ENCODE data around the gene EXOC3. TPM values are rescaled to one million over a fixed set of nuclear protein-coding genes. Genes with fewer than 3 reads are reported as not detected.

Gene EXOC3
- total RNA-seq, 1 experiment from 2014 or later = 24.4 TPM

DNA sequence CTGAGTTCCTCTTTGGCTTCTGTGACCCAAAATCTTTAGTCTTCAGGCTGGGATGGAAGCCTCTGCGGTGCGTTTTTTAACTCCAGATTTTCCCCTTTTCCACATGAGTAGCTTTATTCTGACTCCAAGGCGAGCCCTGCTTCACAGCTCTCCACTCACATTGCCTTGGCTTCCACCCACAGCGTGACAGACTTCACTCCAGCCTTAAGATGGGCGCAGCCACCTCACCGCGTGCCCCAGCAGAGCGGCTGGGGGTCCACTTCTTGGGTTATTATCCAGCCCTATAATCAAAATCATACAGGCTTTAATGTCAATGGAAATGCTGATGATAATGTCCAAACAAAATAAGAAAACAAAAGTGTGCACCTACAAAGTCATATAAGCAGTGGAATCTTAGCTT is 1.2 kb downstream of the EXOC3 start:
- peaks cover 35% of the 10 kb centered on the region for H3K79me2 ChIP-seq (ENCODE audit: low read length)
- H2AFZ ChIP-seq (ENCODE audit: low read length) = no peak overlapping the region
- peak overlapping the region; percentile 99; the same call in 1 of the 2 replicates for H3K4me3 ChIP-seq (ENCODE audit: low read length)
- H3K27me3 ChIP-seq (ENCODE audit: low read length) = no peaks in the 10 kb centered on the region
- no peaks in the 10 kb centered on the region for H3K9me3 ChIP-seq (ENCODE audit: low read length)
- peak overlapping the region; percentile 91 for H3K4me2 ChIP-seq (ENCODE audit: low read depth, low read length, poor library complexity, severe bottlenecking)
- H3K4me1 ChIP-seq (ENCODE audit: low read length) = peaks cover 39% of the 10 kb centered on the region
- H3K27ac ChIP-seq (ENCODE audit: low read length) = no peak overlapping the region
- no peaks in the 10 kb centered on the region for H3K9me2 ChIP-seq (replicated peaks; ENCODE audit: insufficient read depth, low read length)
- H4K20me1 ChIP-seq (ENCODE audit: insufficient read depth, low read depth, low read length) = peaks cover 9% of the 10 kb centered on the region; the same call in 1 of the 2 replicates
- peaks cover 23% of the 10 kb centered on the region for H3K36me3 ChIP-seq (ENCODE audit: insufficient read depth, low read length)
- peak overlapping the region; percentile 93 for H3K9ac ChIP-seq (ENCODE audit: low read length)
- DNase-seq = no peak

GRCh38 chr5:445591-445990 is 2.6 kb downstream of the EXOC3 start:
- no peak overlapping the region for H3K4me2 ChIP-seq (ENCODE audit: low read depth, low read length, poor library complexity, severe bottlenecking)
- peaks cover 9% of the 10 kb centered on the region; the same call in 1 of the 2 replicates for H4K20me1 ChIP-seq (ENCODE audit: insufficient read depth, low read depth, low read length)
- DNase-seq = no peak
- H3K36me3 ChIP-seq (ENCODE audit: insufficient read depth, low read length) = peaks cover 35% of the 10 kb centered on the region
- peaks cover 31% of the 10 kb centered on the region for H3K4me1 ChIP-seq (ENCODE audit: low read length)
- no peak overlapping the region for H2AFZ ChIP-seq (ENCODE audit: low read length)
- H3K27me3 ChIP-seq (ENCODE audit: low read length) = no peaks in the 10 kb centered on the region
- H3K4me3 ChIP-seq (ENCODE audit: low read length) = no peak overlapping the region
- H3K9ac ChIP-seq (ENCODE audit: low read length) = no peak overlapping the region
- no peaks in the 10 kb centered on the region for H3K9me2 ChIP-seq (replicated peaks; ENCODE audit: insufficient read depth, low read length)
- H3K9me3 ChIP-seq (ENCODE audit: low read length) = peaks cover 3% of the 10 kb centered on the region; the same call in 1 of the 2 replicates
- no peak overlapping the region for H3K27ac ChIP-seq (ENCODE audit: low read length)
- H3K79me2 ChIP-seq (ENCODE audit: low read length) = peaks cover 38% of the 10 kb centered on the region

GRCh38 chr5:446066-446882 is 3.3 kb downstream of the EXOC3 start:
- peaks cover 8% of the 10 kb centered on the region for H3K9me3 ChIP-seq (ENCODE audit: low read length)
- H2AFZ ChIP-seq (ENCODE audit: low read length) = no peak overlapping the region
- no peaks in the 10 kb centered on the region for H3K27me3 ChIP-seq (ENCODE audit: low read length)
- no peak for DNase-seq
- H3K79me2 ChIP-seq (ENCODE audit: low read length) = peaks cover 43% of the 10 kb centered on the region
- no peak overlapping the region for H3K4me3 ChIP-seq (ENCODE audit: low read length)
- no peak overlapping the region for H3K9ac ChIP-seq (ENCODE audit: low read length)
- no peak overlapping the region for H3K27ac ChIP-seq (ENCODE audit: low read length)
- H3K4me2 ChIP-seq (ENCODE audit: low read depth, low read length, poor library complexity, severe bottlenecking) = no peak overlapping the region
- peaks cover 9% of the 10 kb centered on the region; the same call in 1 of the 2 replicates for H4K20me1 ChIP-seq (ENCODE audit: insufficient read depth, low read depth, low read length)
- peaks cover 41% of the 10 kb centered on the region for H3K36me3 ChIP-seq (ENCODE audit: insufficient read depth, low read length)
- H3K9me2 ChIP-seq (replicated peaks; ENCODE audit: insufficient read depth, low read length) = no peaks in the 10 kb centered on the region
- peaks cover 25% of the 10 kb centered on the region for H3K4me1 ChIP-seq (ENCODE audit: low read length)

DNA sequence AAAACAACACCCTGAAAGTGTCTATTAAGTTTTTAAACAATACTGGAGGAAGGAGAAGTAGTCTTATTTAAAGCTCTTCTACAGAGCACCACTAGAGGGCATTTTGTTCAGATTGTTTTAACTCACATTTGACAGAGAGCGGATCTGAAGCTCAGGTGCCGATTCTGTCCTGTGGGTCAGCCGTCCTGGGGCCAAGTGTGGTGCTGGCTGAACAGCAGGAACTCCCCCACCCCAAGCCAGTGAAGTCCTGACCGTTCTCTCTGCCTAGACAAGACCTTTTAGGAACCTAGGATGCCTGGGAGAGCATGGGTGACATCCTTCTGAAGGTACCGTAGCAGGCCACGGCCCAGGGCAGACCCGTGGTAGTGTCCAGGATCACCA is 3.9 kb downstream of the EXOC3 start:
- Histone ChIP-seq H3K9me2 (replicated peaks; ENCODE audit: insufficient read depth, low read length) (no peaks in the 10 kb centered on the region), H3K79me2 (ENCODE audit: low read length) (peaks cover 47% of the 10 kb centered on the region), H3K9ac (ENCODE audit: low read length) (no peak overlapping the region), H4K20me1 (ENCODE audit: insufficient read depth, low read depth, low read length) (peaks cover 9% of the 10 kb centered on the region; the same call in 1 of the 2 replicates), H3K4me2 (ENCODE audit: low read depth, low read length, poor library complexity, severe bottlenecking) (no peak overlapping the region), H3K4me3 (ENCODE audit: low read length) (no peak overlapping the region), H3K36me3 (ENCODE audit: insufficient read depth, low read length) (peaks cover 47% of the 10 kb centered on the region), H2AFZ (ENCODE audit: low read length) (no peak overlapping the region), H3K27ac (ENCODE audit: low read length) (no peak overlapping the region), H3K27me3 (ENCODE audit: low read length) (no peaks in the 10 kb centered on the region), H3K4me1 (ENCODE audit: low read length) (peaks cover 23% of the 10 kb centered on the region), H3K9me3 (ENCODE audit: low read length) (peaks cover 13% of the 10 kb centered on the region)
- peak; percentile 82 for DNase-seq

GRCh38 chr5:447501-447900 is 4.5 kb downstream of the EXOC3 start:
- H3K27me3 ChIP-seq (ENCODE audit: low read length) = no peaks in the 10 kb centered on the region
- H3K9me3 ChIP-seq (ENCODE audit: low read length) = peaks cover 19% of the 10 kb centered on the region
- no peak for DNase-seq
- H3K4me3 ChIP-seq (ENCODE audit: low read length) = no peak overlapping the region
- H3K36me3 ChIP-seq (ENCODE audit: insufficient read depth, low read length) = peaks cover 53% of the 10 kb centered on the region
- H3K4me1 ChIP-seq (ENCODE audit: low read length) = peaks cover 17% of the 10 kb centered on the region
- H3K79me2 ChIP-seq (ENCODE audit: low read length) = peaks cover 44% of the 10 kb centered on the region
- H3K9ac ChIP-seq (ENCODE audit: low read length) = no peak overlapping the region
- H3K27ac ChIP-seq (ENCODE audit: low read length) = no peak overlapping the region
- no peak overlapping the region for H3K4me2 ChIP-seq (ENCODE audit: low read depth, low read length, poor library complexity, severe bottlenecking)
- no peak overlapping the region for H2AFZ ChIP-seq (ENCODE audit: low read length)
- peaks cover 9% of the 10 kb centered on the region; the same call in 1 of the 2 replicates for H4K20me1 ChIP-seq (ENCODE audit: insufficient read depth, low read depth, low read length)
- no peaks in the 10 kb centered on the region for H3K9me2 ChIP-seq (replicated peaks; ENCODE audit: insufficient read depth, low read length)

- Histone ChIP-seq H3K4me1 (ENCODE audit: low read length) (peaks cover 15% of the 10 kb centered on the region), H3K27me3 (ENCODE audit: low read length) (no peaks in the 10 kb centered on the region), H3K9ac (ENCODE audit: low read length) (no peak overlapping the region), H2AFZ (ENCODE audit: low read length) (no peak overlapping the region), H4K20me1 (ENCODE audit: insufficient read depth, low read depth, low read length) (peaks cover 9% of the 10 kb centered on the region; the same call in 1 of the 2 replicates), H3K9me3 (ENCODE audit: low read length) (peaks cover 21% of the 10 kb centered on the region), H3K4me3 (ENCODE audit: low read length) (no peak overlapping the region), H3K9me2 (replicated peaks; ENCODE audit: insufficient read depth, low read length) (no peaks in the 10 kb centered on the region), H3K79me2 (ENCODE audit: low read length) (peaks cover 47% of the 10 kb centered on the region), H3K27ac (ENCODE audit: low read length) (no peak overlapping the region), H3K4me2 (ENCODE audit: low read depth, low read length, poor library complexity, severe bottlenecking) (no peak overlapping the region), H3K36me3 (ENCODE audit: insufficient read depth, low read length) (peaks cover 60% of the 10 kb centered on the region)
- DNase-seq = no peak
Measured at GRCh38 chr5:448061-448765, 5.2 kb downstream of the EXOC3 start.

DNA sequence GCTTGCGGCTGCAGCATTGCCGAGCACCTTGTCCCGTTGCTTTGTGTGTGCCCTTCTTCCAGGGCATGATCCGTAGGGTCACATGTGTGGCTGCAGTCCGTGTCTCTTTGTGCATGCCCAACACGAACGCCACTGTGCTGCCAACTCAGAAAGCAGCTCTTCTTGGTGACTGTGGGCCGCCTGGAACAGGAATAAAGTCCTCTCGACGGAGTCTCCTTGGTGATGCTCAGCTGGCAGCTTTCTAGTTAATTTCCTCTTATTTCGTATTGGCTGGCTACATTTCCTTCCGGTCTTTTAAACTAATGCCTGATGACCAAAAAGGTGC is 5.8 kb downstream of the EXOC3 start:
- no peak overlapping the region for H3K4me3 ChIP-seq (ENCODE audit: low read length)
- no peak overlapping the region for H3K4me2 ChIP-seq (ENCODE audit: low read depth, low read length, poor library complexity, severe bottlenecking)
- H3K79me2 ChIP-seq (ENCODE audit: low read length) = peaks cover 47% of the 10 kb centered on the region
- H3K27ac ChIP-seq (ENCODE audit: low read length) = no peak overlapping the region
- H4K20me1 ChIP-seq (ENCODE audit: insufficient read depth, low read depth, low read length) = peaks cover 6% of the 10 kb centered on the region; the same call in 1 of the 2 replicates
- no peaks in the 10 kb centered on the region for H3K9me2 ChIP-seq (replicated peaks; ENCODE audit: insufficient read depth, low read length)
- DNase-seq = no peak
- no peaks in the 10 kb centered on the region for H3K27me3 ChIP-seq (ENCODE audit: low read length)
- peaks cover 13% of the 10 kb centered on the region for H3K4me1 ChIP-seq (ENCODE audit: low read length)
- peaks cover 66% of the 10 kb centered on the region for H3K36me3 ChIP-seq (ENCODE audit: insufficient read depth, low read length)
- peaks cover 21% of the 10 kb centered on the region for H3K9me3 ChIP-seq (ENCODE audit: low read length)
- H3K9ac ChIP-seq (ENCODE audit: low read length) = no peak overlapping the region
- no peak overlapping the region for H2AFZ ChIP-seq (ENCODE audit: low read length)

GRCh38 chr5:449151-449550 is 6.2 kb downstream of the EXOC3 start:
- no peak for DNase-seq
- H4K20me1 ChIP-seq (ENCODE audit: insufficient read depth, low read depth, low read length) = peaks cover 3% of the 10 kb centered on the region; the same call in 1 of the 2 replicates
- H3K4me1 ChIP-seq (ENCODE audit: low read length) = peaks cover 8% of the 10 kb centered on the region
- no peak overlapping the region for H3K9ac ChIP-seq (ENCODE audit: low read length)
- no peak overlapping the region for H2AFZ ChIP-seq (ENCODE audit: low read length)
- peaks cover 69% of the 10 kb centered on the region for H3K36me3 ChIP-seq (ENCODE audit: insufficient read depth, low read length)
- no peak overlapping the region for H3K4me2 ChIP-seq (ENCODE audit: low read depth, low read length, poor library complexity, severe bottlenecking)
- H3K27ac ChIP-seq (ENCODE audit: low read length) = no peak overlapping the region
- H3K9me3 ChIP-seq (ENCODE audit: low read length) = peaks cover 21% of the 10 kb centered on the region
- H3K9me2 ChIP-seq (replicated peaks; ENCODE audit: insufficient read depth, low read length) = no peaks in the 10 kb centered on the region
- peaks cover 47% of the 10 kb centered on the region for H3K79me2 ChIP-seq (ENCODE audit: low read length)
- no peaks in the 10 kb centered on the region for H3K27me3 ChIP-seq (ENCODE audit: low read length)
- no peak overlapping the region for H3K4me3 ChIP-seq (ENCODE audit: low read length)

All from Karpas-422 (cell line).